Smooth muscle cell of the brain vasculature (primary cell): ENCODE results near the gene SLC35E2B.
"Not testable (repeated sequence)": the region's sequence is repeated elsewhere in the genome, so short reads cannot be mapped to it uniquely, and the experiment has no call there.

Experiments used
- DNase-seq: peaks from one replicate; pipeline ENCODE4 v3.0.0-alpha.2; 2012; ENCODE audit warnings: low read depth, low spot score

Gene SLC35E2B

GRCh38 chr1:1703796-1704195, 11.2 kb upstream of the SLC35E2B start:
- DNase-seq = no peak

- DNase-seq = not testable (repeated sequence)
Measured at GRCh38 chr1:1702506-1702905, 9.9 kb upstream of the SLC35E2B start.

GRCh38 chr1:1700557-1700956, 8.0 kb upstream of the SLC35E2B start:
- not testable (repeated sequence) for DNase-seq

- DNase-seq = not testable (repeated sequence)
Measured at GRCh38 chr1:1700067-1700466, 7.5 kb upstream of the SLC35E2B start.

GRCh38 chr1:1699061-1699460, 6.5 kb upstream of the SLC35E2B start:
- DNase-seq = not testable (repeated sequence)

- DNase-seq = not testable (repeated sequence)
Measured at GRCh38 chr1:1697358-1698183, 5.0 kb upstream of the SLC35E2B start.

- not testable (repeated sequence) for DNase-seq
Measured at GRCh38 chr1:1696431-1697357, 4.1 kb upstream of the SLC35E2B start.

GRCh38 chr1:1692324-1692713, 276 bp downstream of the SLC35E2B start:
- DNase-seq = not testable (repeated sequence)

GRCh38 chr1:1691443-1691842, 1.2 kb downstream of the SLC35E2B start:
- DNase-seq = not testable (repeated sequence)

- not testable (repeated sequence) for DNase-seq
Measured at GRCh38 chr1:1689526-1689925, 3.1 kb downstream of the SLC35E2B start.

GRCh38 chr1:1687846-1688245, 4.7 kb downstream of the SLC35E2B start:
- DNase-seq = no peak

GRCh38 chr1:1684031-1684681, 8.4 kb downstream of the SLC35E2B start:
- DNase-seq = no peak

GRCh38 chr1:1683104-1683905, 9.3 kb downstream of the SLC35E2B start:
- DNase-seq = no peak

GRCh38 chr1:1680912-1681273, 11.7 kb downstream of the SLC35E2B start:
- DNase-seq = peak; percentile 6

- DNase-seq = no peak
Measured at GRCh38 chr1:1680031-1680911, 12.3 kb downstream of the SLC35E2B start.

GRCh38 chr1:1678581-1679380, 13.8 kb downstream of the SLC35E2B start:
- DNase-seq = no peak

- no peak for DNase-seq
Measured at GRCh38 chr1:1677718-1678580, 14.6 kb downstream of the SLC35E2B start.

- not testable (repeated sequence) for DNase-seq
Measured at GRCh38 chr1:1676087-1676486, 16.5 kb downstream of the SLC35E2B start.
